HTERT RPE-1 (cell line): ENCODE data around the gene EEPD1.

Source experiments
- in situ Hi-C: fragments of 300-500 bp; cut with MboI; formaldehyde crosslinking; loops from 4 replicates; pipeline ENCODE4 v1.14.3; 2020; ENCODE audit warnings: low sequenced_read_pairs

The EEPD1 gene

GRCh38 chr7:36188906-36189305 lies 35.9 kb downstream of the EEPD1 start:
- in situ Hi-C loops: no loop called here

- in situ Hi-C loops: no loop called here
Observed at GRCh38 chr7:36190447-36191291, 37.6 kb downstream of the EEPD1 start.

- in situ Hi-C loops: no loop called here
Observed at GRCh38 chr7:36191292-36191920, 38.4 kb downstream of the EEPD1 start.

GRCh38 chr7:36192053-36192824 lies 39.2 kb downstream of the EEPD1 start:
- in situ Hi-C loops: no loop called here

- in situ Hi-C loops: no loop called here
Observed at GRCh38 chr7:36192877-36193276, 39.8 kb downstream of the EEPD1 start.

GRCh38 chr7:36198854-36199266 lies 45.8 kb downstream of the EEPD1 start:
- in situ Hi-C loops: no loop called here

GRCh38 chr7:36199329-36199728 lies 46.3 kb downstream of the EEPD1 start:
- in situ Hi-C loops: no loop called here

GRCh38 chr7:36201122-36201723 lies 48.2 kb downstream of the EEPD1 start:
- in situ Hi-C loops: no loop called here

GRCh38 chr7:36202398-36202797 lies 49.3 kb downstream of the EEPD1 start:
- in situ Hi-C loops: no loop called here

- in situ Hi-C loops: no loop called here
Observed at GRCh38 chr7:36203071-36203790, 50.2 kb downstream of the EEPD1 start.

- in situ Hi-C loops: no loop called here
Observed at GRCh38 chr7:36204044-36204663, 51.1 kb downstream of the EEPD1 start.

- in situ Hi-C loops: no loop called here
Observed at GRCh38 chr7:36204929-36205635, 52.0 kb downstream of the EEPD1 start.

- in situ Hi-C loops: no loop called here
Observed at GRCh38 chr7:36205803-36206202, 52.7 kb downstream of the EEPD1 start.

GRCh38 chr7:36207451-36208291 lies 54.6 kb downstream of the EEPD1 start:
- in situ Hi-C loops: no loop called here

GRCh38 chr7:36208426-36208825 lies 55.4 kb downstream of the EEPD1 start:
- in situ Hi-C loops: no loop called here

GRCh38 chr7:36208997-36209813 lies 56.2 kb downstream of the EEPD1 start:
- in situ Hi-C loops: no loop called here

GRCh38 chr7:36209814-36210183 lies 56.7 kb downstream of the EEPD1 start:
- in situ Hi-C loops: no loop called here
